Kidney (tissue), 14 donors: ENCODE measurements around the gene WLS. TPM values are rescaled to one million over a fixed set of nuclear protein-coding genes. Genes with fewer than 3 reads are reported as not detected.
A peak's percentile ranks its signal among the peaks of the same experiment; 100 is the strongest.
"Not testable (repeated sequence)": the region's sequence is repeated elsewhere in the genome, so short reads cannot be mapped to it uniquely, and the experiment has no call there.

Experiments used
- DNase-seq, 5 donors: peaks; one replicate each; pipeline ENCODE4 v3.0.0-alpha.2; 2013 to 2020
- FAIRE-seq: peaks from 2 replicates; lab custom pipeline; 2012; peaks lifted over from hg19 to GRCh38; lab: Jason Lieb, UNC
- H3K27ac ChIP-seq, 2 donors: one replicate each; pipeline ENCODE4 v1.7.0; 2013; ENCODE audit warnings: low read depth in 2 of 2, low read length in 2 of 2, inconsistent platforms in 1 of 2
- H3K27me3 ChIP-seq: one replicate; pipeline ENCODE4 v1.7.1; 2013; ENCODE audit warnings: low read length, inconsistent platforms; ENCODE audit not compliant: control insufficient read depth, insufficient read depth
- H3K36me3 ChIP-seq, 3 donors: one replicate each; pipeline versions ENCODE4 v1.7.0 to v1.7.1; 2013; ENCODE audit warnings: low read length in 3 of 3, control low read depth in 1 of 3, inconsistent platforms in 1 of 3; ENCODE audit not compliant: insufficient read depth in 3 of 3, control insufficient read depth in 2 of 3
- H3K4me1 ChIP-seq, 3 donors: one replicate each; pipeline versions ENCODE4 v1.7.0 to v1.7.1; 2013; ENCODE audit warnings: low read length in 3 of 3, inconsistent platforms in 1 of 3, low read depth in 1 of 3; ENCODE audit not compliant: control insufficient read depth in 2 of 3, insufficient read depth in 2 of 3
- H3K4me3 ChIP-seq, 3 donors: one replicate each; pipeline versions ENCODE4 v1.7.0 to v1.8.1; 2013; ENCODE audit warnings: low read length in 3 of 3, control low read depth in 1 of 3, inconsistent platforms in 1 of 3
- H3K9ac ChIP-seq, 3 donors: one replicate each; pipeline versions ENCODE4 v1.7.0 to v1.7.1; 2013; ENCODE audit warnings: low read length in 3 of 3, control low read depth in 1 of 3, inconsistent platforms in 1 of 3
- H3K9me3 ChIP-seq, 3 donors: one replicate each; pipeline versions ENCODE4 v1.7.0 to v1.7.1; 2013; ENCODE audit warnings: low read length in 3 of 3, control low read depth in 1 of 3, inconsistent platforms in 1 of 3; ENCODE audit not compliant: control insufficient read depth in 2 of 3, insufficient read depth in 1 of 3
- CTCF ChIP-seq: IDR thresholded peaks from 3 replicates; pipeline ENCODE4 v1.5.1; 2012; ENCODE audit warnings: mild to moderate bottlenecking, moderate library complexity, borderline replicate concordance; ENCODE audit not compliant: insufficient read depth; ENCODE audit errors: extremely low read depth
- intact Hi-C: fragments of 100-400 bp; cut with DNase I; formaldehyde crosslinking; loops from one replicate; pipeline ENCODE4 v1.11.1; 2022
- polyA plus RNA-seq: library from polyadenylated mRNA; stranded (reverse); fragments of 350-450 nt; fragmentation: Illumina TruSeq; extraction: RNeasy Lipid Tissue Mini Kit (QIAGEN cat#74804); gene quantifications from one replicate; pipeline ENCODE4 v1.2.3, GENCODE V29; 2014; ENCODE audit warnings: low read depth, low replicate concordance; ENCODE audit not compliant: insufficient read depth
- total RNA-seq: library from RNA; stranded (reverse); fragmentation: NEBNext Ultra II Directional; extraction: Animal tissue kit (Norgen Biotek cat#: 25700); gene quantifications from one replicate; pipeline ENCODE4 v1.2.1, GENCODE V29; 2021
- donor health status: control.
- donor health status: control.
- donor health status: control.
- donor health status: control.
- donor health status: control.
- donor health status: DM: yes; HTN: yes; CAD: no.
- donor health status: Normal renal cell carcinoma (clear cell type).

The WLS gene
- total and polyA plus RNA-seq, 2 donors from 2014 or later, result 92.3 to 147 TPM

DNA sequence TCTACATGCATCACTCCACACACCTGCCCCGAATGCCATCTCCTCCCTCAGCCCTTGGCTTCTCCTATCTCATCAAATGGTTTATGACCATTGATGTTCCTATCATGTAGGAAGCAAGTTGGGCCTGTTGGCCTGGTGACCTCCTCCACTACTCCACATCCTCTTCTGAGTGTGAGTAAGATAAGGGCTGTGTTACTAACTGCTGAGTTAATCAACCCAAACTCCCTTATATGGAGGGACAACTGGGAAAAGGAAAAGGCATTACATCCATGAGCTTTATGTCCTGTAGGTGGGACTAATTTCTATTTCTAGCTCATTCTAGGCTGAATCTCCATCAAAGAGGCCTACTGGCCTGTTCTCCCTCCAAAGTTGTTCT is 57.6 kb downstream of the WLS start:
- DNase-seq, result no peak
- no peaks in the 10 kb centered on the region for H3K9me3 ChIP-seq
- peak overlapping the region in 1 of 3 donors; percentile 10 for H3K4me3 ChIP-seq
- H3K9ac ChIP-seq, result no peak overlapping the region
- no peak for FAIRE-seq
- intact Hi-C loops, result no loop called here
- no peak overlapping the region for H3K27ac ChIP-seq
- peaks cover 3 to 52% (median 19%) of the 10 kb centered on the region in 3 donors for H3K4me1 ChIP-seq
- H3K36me3 ChIP-seq, result no peaks in the 10 kb centered on the region
- H3K27me3 ChIP-seq, result no peaks in the 10 kb centered on the region
- no peak for TF ChIP-seq CTCF

- no peak overlapping the region for H3K9ac ChIP-seq
- FAIRE-seq, result no peak
- TF ChIP-seq CTCF, result no peak
- H3K4me1 ChIP-seq, result peaks cover 3 to 51% (median 19%) of the 10 kb centered on the region in 3 donors
- no peaks in the 10 kb centered on the region for H3K27me3 ChIP-seq
- peak overlapping the region in 1 of 2 donors; percentile 52 for H3K27ac ChIP-seq
- H3K4me3 ChIP-seq, result peak overlapping the region in 1 of 3 donors; percentile 10
- intact Hi-C loops, result no loop called here
- DNase-seq, result peak; percentile 44 to 90 (median 73)
- H3K9me3 ChIP-seq, result no peaks in the 10 kb centered on the region
- H3K36me3 ChIP-seq, result no peaks in the 10 kb centered on the region
Observed at GRCh38 chr1:68173936-68174737, 58.2 kb downstream of the WLS start.

- no peak for TF ChIP-seq CTCF
- Histone ChIP-seq H3K4me3 (no peak overlapping the region), H3K9me3 (no peaks in the 10 kb centered on the region), H3K4me1 (peaks cover 3 to 48% (median 19%) of the 10 kb centered on the region in 3 donors), H3K36me3 (no peaks in the 10 kb centered on the region), H3K27ac (no peak overlapping the region), H3K27me3 (no peaks in the 10 kb centered on the region), H3K9ac (no peak overlapping the region)
- no peak for FAIRE-seq
- peak in 4 of 5 donors; percentile 51 to 84 (median 72) for DNase-seq
- intact Hi-C loops, result no loop called here
Observed at GRCh38 chr1:68173283-68173935, 58.9 kb downstream of the WLS start.

DNA sequence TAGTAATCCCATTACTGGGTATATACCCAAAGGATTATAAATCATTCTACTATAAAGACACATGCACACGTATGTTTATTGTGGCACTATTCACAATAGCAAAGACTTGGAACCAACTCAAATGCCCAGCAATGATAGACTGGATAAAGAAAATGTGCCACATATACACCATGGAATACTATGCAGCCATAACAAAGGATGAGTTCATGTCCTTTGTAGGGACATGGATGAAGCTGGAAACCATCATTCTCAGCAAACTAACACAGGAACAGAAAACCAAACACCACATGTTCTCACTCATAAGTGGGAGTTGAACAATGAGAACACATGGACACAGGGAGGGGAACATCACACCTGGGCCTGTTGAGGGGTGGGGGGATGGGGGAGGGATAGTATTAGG is 60.5 kb downstream of the WLS start:
- DNase-seq, H3K9me3 ChIP-seq, FAIRE-seq, H3K27ac ChIP-seq, H3K27me3 ChIP-seq, H3K36me3 ChIP-seq, H3K4me3 ChIP-seq, intact Hi-C loops, H3K9ac ChIP-seq: not testable (repeated sequence)
- H3K4me1 ChIP-seq, result peaks cover 3 to 49% (median 20%) of the 10 kb centered on the region in 3 donors
